Measurements from ENCODE around the gene FUCA2.
"Not testable (repeated sequence)": the region's sequence is repeated elsewhere in the genome, so short reads cannot be mapped to it uniquely, and the experiment has no call there.

FUCA2 gene

DNA sequence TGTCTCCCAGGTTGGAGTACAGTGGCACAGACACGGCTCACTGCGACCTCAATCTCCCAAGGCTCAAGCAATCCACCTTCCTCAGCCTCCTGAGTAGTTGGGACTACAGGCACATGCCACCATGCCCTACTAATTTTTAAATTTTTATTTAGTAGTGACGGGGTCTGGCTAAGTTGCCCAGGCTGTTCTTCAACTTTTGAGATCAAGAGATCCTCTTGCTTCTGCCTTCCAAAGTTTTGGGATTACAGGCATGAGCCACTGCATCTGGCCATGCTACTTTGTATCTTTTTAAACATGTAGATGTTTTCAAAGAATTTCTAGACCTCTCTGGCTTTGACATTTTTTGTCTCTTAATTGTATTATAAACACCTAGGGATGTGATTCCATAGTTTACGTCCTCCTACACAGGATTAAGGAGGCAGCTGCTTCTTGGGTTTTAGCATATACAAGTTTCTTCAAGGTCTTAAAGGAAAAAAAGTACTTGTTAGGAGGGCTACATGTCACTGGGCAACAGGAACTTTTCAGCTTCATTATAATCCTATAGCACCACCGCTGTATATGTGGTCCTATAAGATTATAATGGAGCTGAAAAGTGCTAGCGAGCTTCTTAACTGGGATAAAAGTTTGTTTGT is 62.3 kb downstream of the FUCA2 start:
- H4K20me1 ChIP-seq (ENCODE audit: insufficient read depth, low read length): no peaks in the 10 kb centered on the region
- peak overlapping the region; percentile 58 to 86; a peak in 3 of 4 replicates for H3K4me3 ChIP-seq (ENCODE audit: low read depth in 1 of 2, low read length in 2 of 2)
- H3K4me2 ChIP-seq (ENCODE audit: insufficient read depth, low read length): peak overlapping the region; percentile 86
- peaks cover 69% of the 10 kb centered on the region for H3K79me2 ChIP-seq (ENCODE audit: insufficient read depth, low read length)
- peaks cover 39% of the 10 kb centered on the region for H3K4me1 ChIP-seq (ENCODE audit: insufficient read depth, low read length)
- no peak for TF ChIP-seq EZH2 (IDR thresholded peaks at IDR 0.05; ENCODE audit: borderline replicate concordance, low read depth, low read length, severe bottlenecking)
- TF ChIP-seq, protein P1, sequence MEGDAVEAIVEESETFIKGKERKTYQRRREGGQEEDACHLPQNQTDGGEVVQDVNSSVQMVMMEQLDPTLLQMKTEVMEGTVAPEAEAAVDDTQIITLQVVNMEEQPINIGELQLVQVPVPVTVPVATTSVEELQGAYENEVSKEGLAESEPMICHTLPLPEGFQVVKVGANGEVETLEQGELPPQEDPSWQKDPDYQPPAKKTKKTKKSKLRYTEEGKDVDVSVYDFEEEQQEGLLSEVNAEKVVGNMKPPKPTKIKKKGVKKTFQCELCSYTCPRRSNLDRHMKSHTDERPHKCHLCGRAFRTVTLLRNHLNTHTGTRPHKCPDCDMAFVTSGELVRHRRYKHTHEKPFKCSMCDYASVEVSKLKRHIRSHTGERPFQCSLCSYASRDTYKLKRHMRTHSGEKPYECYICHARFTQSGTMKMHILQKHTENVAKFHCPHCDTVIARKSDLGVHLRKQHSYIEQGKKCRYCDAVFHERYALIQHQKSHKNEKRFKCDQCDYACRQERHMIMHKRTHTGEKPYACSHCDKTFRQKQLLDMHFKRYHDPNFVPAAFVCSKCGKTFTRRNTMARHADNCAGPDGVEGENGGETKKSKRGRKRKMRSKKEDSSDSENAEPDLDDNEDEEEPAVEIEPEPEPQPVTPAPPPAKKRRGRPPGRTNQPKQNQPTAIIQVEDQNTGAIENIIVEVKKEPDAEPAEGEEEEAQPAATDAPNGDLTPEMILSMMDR (IDR thresholded peaks at IDR 0.05; ENCODE audit: borderline replicate concordance, extremely low read depth, low read length, poor library complexity, severe bottlenecking): no peak
- no peaks in the 10 kb centered on the region for H3K27me3 ChIP-seq (ENCODE audit: insufficient read depth, low read length, poor library complexity)
- no peaks in the 10 kb centered on the region for H3K9me3 ChIP-seq (ENCODE audit: insufficient read depth, low read length, severe bottlenecking)
- ATAC-seq (ENCODE audit: insufficient read depth, low read depth): no peak
- peak overlapping the region; percentile 86 for H3K27ac ChIP-seq (ENCODE audit: low read length)
- DNase-seq: no peak
- peak overlapping the region; percentile 75 for H3K9ac ChIP-seq (ENCODE audit: low read depth, low read length)
- H2AFZ ChIP-seq (ENCODE audit: low read depth, low read length): peak overlapping the region; percentile 99
- H3K36me3 ChIP-seq (ENCODE audit: insufficient read depth, low read length): peaks cover 4% of the 10 kb centered on the region; the same call in 1 of the 2 replicates

DNA sequence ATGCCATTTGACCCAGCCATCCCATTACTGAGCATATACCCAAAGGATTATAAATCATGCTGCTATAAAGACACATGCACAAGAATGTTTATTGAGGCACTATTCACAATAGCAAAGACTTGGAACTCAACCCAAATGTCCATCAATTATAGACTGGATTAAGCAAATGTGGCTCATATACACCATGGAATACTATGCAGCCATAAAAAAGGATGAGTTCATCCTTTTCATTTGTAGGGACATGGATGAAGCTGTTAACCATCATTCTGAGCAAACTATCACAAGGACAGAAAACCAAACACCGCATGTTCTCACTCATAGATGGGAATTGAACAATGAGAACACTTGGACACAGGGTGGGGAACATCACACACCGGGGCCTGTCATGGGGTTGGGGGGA is 63.7 kb downstream of the FUCA2 start:
- ATAC-seq (ENCODE audit: insufficient read depth, low read depth): not testable (repeated sequence)

More for the DNA sequence above, 63.7 kb downstream of the FUCA2 start:
- H3K27ac ChIP-seq (ENCODE audit: low read length); H3K27me3 ChIP-seq (ENCODE audit: insufficient read depth, low read length, poor library complexity); H3K36me3 ChIP-seq (ENCODE audit: insufficient read depth, low read length); H3K4me3 ChIP-seq (ENCODE audit: low read depth in 1 of 2, low read length in 2 of 2); H3K9me3 ChIP-seq (ENCODE audit: insufficient read depth, low read length, severe bottlenecking); DNase-seq; H2AFZ ChIP-seq (ENCODE audit: low read depth, low read length); H3K9ac ChIP-seq (ENCODE audit: low read depth, low read length); H4K20me1 ChIP-seq (ENCODE audit: insufficient read depth, low read length); H3K4me2 ChIP-seq (ENCODE audit: insufficient read depth, low read length): not testable (repeated sequence)
- H3K79me2 ChIP-seq (ENCODE audit: insufficient read depth, low read length): peaks cover 61% of the 10 kb centered on the region
- H3K4me1 ChIP-seq (ENCODE audit: insufficient read depth, low read length): peaks cover 30% of the 10 kb centered on the region
